ENCODE data around the gene CNNM3.

DNA sequence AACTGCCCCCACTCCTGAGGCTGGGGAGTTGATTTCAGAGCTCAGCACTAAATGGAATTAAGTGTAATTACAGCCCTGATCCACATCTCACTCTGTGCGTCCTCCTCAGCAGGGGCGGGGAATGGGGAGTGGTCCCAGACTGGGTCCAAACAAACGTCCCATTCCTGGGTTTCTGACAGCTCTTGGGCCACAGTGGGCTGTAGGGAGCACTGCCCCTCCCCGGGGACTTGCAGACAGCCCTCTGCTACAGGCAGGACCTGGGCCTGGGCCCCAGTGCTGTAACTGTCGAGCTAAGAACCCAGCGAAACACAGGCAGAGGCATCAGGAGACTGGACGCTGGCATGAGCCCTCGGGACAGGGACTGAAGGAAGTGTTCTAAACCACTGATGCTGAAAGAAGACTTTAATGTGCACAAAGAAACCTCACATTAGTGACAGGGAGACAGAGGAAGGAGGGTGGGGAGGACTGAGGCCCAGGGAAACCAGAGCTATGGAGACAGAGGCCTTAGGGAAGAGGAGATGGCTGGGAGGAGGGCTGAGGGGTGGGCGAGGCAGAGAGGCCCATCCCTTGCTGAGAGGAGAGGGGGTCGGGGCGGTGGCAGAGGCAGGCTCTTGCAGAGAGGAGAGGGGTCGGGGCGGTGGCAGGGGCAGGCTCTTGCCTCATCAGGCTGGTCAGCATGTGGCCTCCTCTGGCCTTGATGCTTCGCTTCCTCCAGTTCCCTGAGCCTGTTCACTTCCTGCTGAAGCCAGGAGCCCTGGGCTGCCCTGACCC, 59.6 kb downstream of the CNNM3 start:
- TF ChIP-seq, protein P1, sequence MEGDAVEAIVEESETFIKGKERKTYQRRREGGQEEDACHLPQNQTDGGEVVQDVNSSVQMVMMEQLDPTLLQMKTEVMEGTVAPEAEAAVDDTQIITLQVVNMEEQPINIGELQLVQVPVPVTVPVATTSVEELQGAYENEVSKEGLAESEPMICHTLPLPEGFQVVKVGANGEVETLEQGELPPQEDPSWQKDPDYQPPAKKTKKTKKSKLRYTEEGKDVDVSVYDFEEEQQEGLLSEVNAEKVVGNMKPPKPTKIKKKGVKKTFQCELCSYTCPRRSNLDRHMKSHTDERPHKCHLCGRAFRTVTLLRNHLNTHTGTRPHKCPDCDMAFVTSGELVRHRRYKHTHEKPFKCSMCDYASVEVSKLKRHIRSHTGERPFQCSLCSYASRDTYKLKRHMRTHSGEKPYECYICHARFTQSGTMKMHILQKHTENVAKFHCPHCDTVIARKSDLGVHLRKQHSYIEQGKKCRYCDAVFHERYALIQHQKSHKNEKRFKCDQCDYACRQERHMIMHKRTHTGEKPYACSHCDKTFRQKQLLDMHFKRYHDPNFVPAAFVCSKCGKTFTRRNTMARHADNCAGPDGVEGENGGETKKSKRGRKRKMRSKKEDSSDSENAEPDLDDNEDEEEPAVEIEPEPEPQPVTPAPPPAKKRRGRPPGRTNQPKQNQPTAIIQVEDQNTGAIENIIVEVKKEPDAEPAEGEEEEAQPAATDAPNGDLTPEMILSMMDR (IDR thresholded peaks at IDR 0.05; ENCODE audit: low read depth, low read length, missing input control), result no peak
- TF ChIP-seq, protein P2, sequence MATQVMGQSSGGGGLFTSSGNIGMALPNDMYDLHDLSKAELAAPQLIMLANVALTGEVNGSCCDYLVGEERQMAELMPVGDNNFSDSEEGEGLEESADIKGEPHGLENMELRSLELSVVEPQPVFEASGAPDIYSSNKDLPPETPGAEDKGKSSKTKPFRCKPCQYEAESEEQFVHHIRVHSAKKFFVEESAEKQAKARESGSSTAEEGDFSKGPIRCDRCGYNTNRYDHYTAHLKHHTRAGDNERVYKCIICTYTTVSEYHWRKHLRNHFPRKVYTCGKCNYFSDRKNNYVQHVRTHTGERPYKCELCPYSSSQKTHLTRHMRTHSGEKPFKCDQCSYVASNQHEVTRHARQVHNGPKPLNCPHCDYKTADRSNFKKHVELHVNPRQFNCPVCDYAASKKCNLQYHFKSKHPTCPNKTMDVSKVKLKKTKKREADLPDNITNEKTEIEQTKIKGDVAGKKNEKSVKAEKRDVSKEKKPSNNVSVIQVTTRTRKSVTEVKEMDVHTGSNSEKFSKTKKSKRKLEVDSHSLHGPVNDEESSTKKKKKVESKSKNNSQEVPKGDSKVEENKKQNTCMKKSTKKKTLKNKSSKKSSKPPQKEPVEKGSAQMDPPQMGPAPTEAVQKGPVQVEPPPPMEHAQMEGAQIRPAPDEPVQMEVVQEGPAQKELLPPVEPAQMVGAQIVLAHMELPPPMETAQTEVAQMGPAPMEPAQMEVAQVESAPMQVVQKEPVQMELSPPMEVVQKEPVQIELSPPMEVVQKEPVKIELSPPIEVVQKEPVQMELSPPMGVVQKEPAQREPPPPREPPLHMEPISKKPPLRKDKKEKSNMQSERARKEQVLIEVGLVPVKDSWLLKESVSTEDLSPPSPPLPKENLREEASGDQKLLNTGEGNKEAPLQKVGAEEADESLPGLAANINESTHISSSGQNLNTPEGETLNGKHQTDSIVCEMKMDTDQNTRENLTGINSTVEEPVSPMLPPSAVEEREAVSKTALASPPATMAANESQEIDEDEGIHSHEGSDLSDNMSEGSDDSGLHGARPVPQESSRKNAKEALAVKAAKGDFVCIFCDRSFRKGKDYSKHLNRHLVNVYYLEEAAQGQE (IDR thresholded peaks at IDR 0.05), result no peak
- TF ChIP-seq, protein P3, sequence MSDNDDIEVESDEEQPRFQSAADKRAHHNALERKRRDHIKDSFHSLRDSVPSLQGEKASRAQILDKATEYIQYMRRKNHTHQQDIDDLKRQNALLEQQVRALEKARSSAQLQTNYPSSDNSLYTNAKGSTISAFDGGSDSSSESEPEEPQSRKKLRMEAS (IDR thresholded peaks at IDR 0.05), result no peak
- TF ChIP-seq YY1 (IDR thresholded peaks at IDR 0.05), result no peak
- TF ChIP-seq, protein P4, sequence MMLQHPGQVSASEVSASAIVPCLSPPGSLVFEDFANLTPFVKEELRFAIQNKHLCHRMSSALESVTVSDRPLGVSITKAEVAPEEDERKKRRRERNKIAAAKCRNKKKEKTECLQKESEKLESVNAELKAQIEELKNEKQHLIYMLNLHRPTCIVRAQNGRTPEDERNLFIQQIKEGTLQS (IDR thresholded peaks at IDR 0.05), result no peak
- TF ChIP-seq GABPA (IDR thresholded peaks at IDR 0.05 in 1 of 2, conservative IDR thresholded peaks at IDR 0.05 in 1 of 2), result no peak

All from liver (tissue), 3 donors.